ENCODE measurements around the gene RRP1.

The RRP1 gene

GRCh38 chr21:43809346-43809799, 20.0 kb downstream of the RRP1 start:
- peaks cover 4% of the 10 kb centered on the region for H3K4me1 Mint-ChIP-seq
- peaks cover 7% of the 10 kb centered on the region for H3K36me3 Mint-ChIP-seq (ENCODE audit: low read depth)
- no peaks in the 10 kb centered on the region for H3K27me3 Mint-ChIP-seq (ENCODE audit: low read depth)
- no peak overlapping the region for H3K27ac Mint-ChIP-seq
- H3K4me3 Mint-ChIP-seq: no peak overlapping the region
- no peaks in the 10 kb centered on the region for H3K9me3 Mint-ChIP-seq
- no peak for TF ChIP-seq CTCF (IDR thresholded peaks at IDR 0.05; ENCODE audit: unreplicated experiment in 3 of 3)

- Mint-ChIP-seq H3K27ac (no peak overlapping the region), H3K36me3 (ENCODE audit: low read depth) (peaks cover 7% of the 10 kb centered on the region), H3K9me3 (no peaks in the 10 kb centered on the region), H3K27me3 (ENCODE audit: low read depth) (no peaks in the 10 kb centered on the region), H3K4me3 (no peak overlapping the region), H3K4me1 (peaks cover 4% of the 10 kb centered on the region)
- TF ChIP-seq CTCF (IDR thresholded peaks at IDR 0.05; ENCODE audit: unreplicated experiment in 3 of 3): no peak
Observed at GRCh38 chr21:43809853-43810504, 20.6 kb downstream of the RRP1 start.

DNA sequence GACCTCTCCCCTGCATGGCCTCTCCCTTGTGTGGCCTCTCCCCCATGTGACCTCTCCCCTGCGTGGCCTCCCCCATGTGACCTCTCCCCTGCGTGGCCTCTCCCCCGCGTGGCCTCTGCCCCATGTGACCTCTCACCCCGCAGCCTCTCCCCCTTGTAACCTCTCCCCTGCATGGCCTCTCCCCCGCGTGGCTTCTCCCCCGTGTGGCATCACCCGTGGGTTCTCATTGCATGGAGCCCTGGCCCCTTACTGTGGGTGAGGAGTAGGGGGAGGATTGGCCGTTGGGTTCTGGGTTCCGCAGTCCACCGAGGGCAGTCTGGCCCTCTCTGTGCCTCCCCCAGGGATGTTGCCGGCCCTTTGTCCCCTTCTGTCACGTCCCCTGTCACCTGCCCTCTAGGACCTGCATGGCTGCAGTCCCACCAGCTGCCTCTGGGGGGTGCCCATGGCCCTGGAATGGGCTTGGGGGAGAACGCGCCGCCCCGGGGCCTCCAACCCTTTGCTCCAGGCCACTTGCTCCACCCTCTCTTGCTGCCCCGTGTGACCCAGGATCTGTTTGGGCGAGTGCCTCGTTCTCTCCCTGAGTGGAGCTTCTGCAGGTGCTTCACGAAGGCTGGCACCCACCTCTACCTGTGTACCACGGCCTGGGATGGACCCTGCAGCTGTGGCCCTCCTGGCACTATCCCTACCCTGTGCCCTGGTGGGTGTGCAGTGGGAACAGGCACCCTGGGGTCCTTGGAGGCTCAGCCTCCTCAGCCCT, 21.3 kb downstream of the RRP1 start:
- H3K36me3 Mint-ChIP-seq (ENCODE audit: low read depth): peaks cover 6% of the 10 kb centered on the region
- H3K9me3 Mint-ChIP-seq: no peaks in the 10 kb centered on the region
- no peak overlapping the region for H3K4me3 Mint-ChIP-seq
- H3K27me3 Mint-ChIP-seq (ENCODE audit: low read depth): no peaks in the 10 kb centered on the region
- H3K4me1 Mint-ChIP-seq: peaks cover 4% of the 10 kb centered on the region
- H3K27ac Mint-ChIP-seq: no peak overlapping the region
- peak; percentile 89 to 92 (median 89) for TF ChIP-seq CTCF (IDR thresholded peaks at IDR 0.05; ENCODE audit: unreplicated experiment in 3 of 3)

GRCh38 chr21:43811262-43812105, 22.1 kb downstream of the RRP1 start:
- H3K9me3 Mint-ChIP-seq: no peaks in the 10 kb centered on the region
- no peaks in the 10 kb centered on the region for H3K36me3 Mint-ChIP-seq (ENCODE audit: low read depth)
- no peaks in the 10 kb centered on the region for H3K27me3 Mint-ChIP-seq (ENCODE audit: low read depth)
- H3K4me1 Mint-ChIP-seq: peaks cover 4% of the 10 kb centered on the region
- TF ChIP-seq CTCF (IDR thresholded peaks at IDR 0.05; ENCODE audit: unreplicated experiment in 3 of 3): no peak
- H3K4me3 Mint-ChIP-seq: no peak overlapping the region
- no peak overlapping the region for H3K27ac Mint-ChIP-seq

GRCh38 chr21:43812139-43812821, 22.9 kb downstream of the RRP1 start:
- TF ChIP-seq CTCF (IDR thresholded peaks at IDR 0.05; ENCODE audit: unreplicated experiment in 3 of 3): no peak
- Mint-ChIP-seq H3K27me3 (ENCODE audit: low read depth) (no peaks in the 10 kb centered on the region), H3K27ac (no peak overlapping the region), H3K36me3 (ENCODE audit: low read depth) (no peaks in the 10 kb centered on the region), H3K4me1 (peaks cover 4% of the 10 kb centered on the region), H3K4me3 (no peak overlapping the region), H3K9me3 (no peaks in the 10 kb centered on the region)
